CD4-positive, CD25-positive, alpha-beta regulatory T cell (primary cell): ENCODE data around the gene DSCAM. TPM values are rescaled to one million over a fixed set of nuclear protein-coding genes. Genes with fewer than 3 reads are reported as not detected.
"Not testable (repeated sequence)": the region's sequence is repeated elsewhere in the genome, so short reads cannot be mapped to it uniquely, and the experiment has no call there.

Experiments used
- ATAC-seq, 2 donors: fragments of 150-1000 bp; cut with Tn5 transposase; one replicate each; pipeline ENCODE4 v1.10.0; 2021; ENCODE audit warnings: low read depth in 2 of 2, moderate number of reproducible peaks in 2 of 2, moderate library complexity in 1 of 2
- DNase-seq, 3 donors: peaks; one replicate each; pipeline versions ENCODE4 v3.0.0 to v3.0.0-alpha.2; 2012 to 2022; ENCODE audit warnings: mixed read lengths in 1 of 3
- H3K27ac ChIP-seq: one replicate; pipeline ENCODE4 v1.7.0; 2013; ENCODE audit warnings: mild to moderate bottlenecking, low read length; ENCODE audit not compliant: insufficient read depth, poor library complexity, severe bottlenecking
- H3K27me3 ChIP-seq: one replicate; pipeline ENCODE4 v1.7.0; 2013; ENCODE audit warnings: low read length; ENCODE audit not compliant: control insufficient read depth, insufficient read depth
- H3K36me3 ChIP-seq: one replicate; pipeline ENCODE4 v1.7.0; 2013; ENCODE audit warnings: mild to moderate bottlenecking, low read length, moderate library complexity; ENCODE audit not compliant: control insufficient read depth, insufficient read depth
- H3K4me1 ChIP-seq: 2 replicates; pipeline ENCODE4 v1.7.0; 2013; ENCODE audit warnings: mild to moderate bottlenecking, low read length; ENCODE audit not compliant: insufficient read depth, control insufficient read depth, poor library complexity, severe bottlenecking
- H3K4me3 ChIP-seq: one replicate; pipeline ENCODE4 v1.7.0; 2013; ENCODE audit warnings: low read depth, mild to moderate bottlenecking, low read length, moderate library complexity
- H3K9me3 ChIP-seq, 2 experiments: 1 replicate in 1 of 2; 2 replicates in 1 of 2; pipeline ENCODE4 v1.7.0; 2013; ENCODE audit warnings: low read length in 2 of 2, mild to moderate bottlenecking in 1 of 2, moderate library complexity in 1 of 2; ENCODE audit not compliant: control insufficient read depth in 2 of 2
- H3K27ac Mint-ChIP-seq, 3 donors: one replicate each; pipeline ENCODE4 v1.8.0; 2020 to 2022; ENCODE audit warnings: mild to moderate bottlenecking in 3 of 3, mixed read lengths in 3 of 3, moderate library complexity in 2 of 3
- H3K27me3 Mint-ChIP-seq: one replicate; pipeline ENCODE4 v1.8.0; 2022; ENCODE audit warnings: mild to moderate bottlenecking, mixed read lengths
- H3K36me3 Mint-ChIP-seq: one replicate; pipeline ENCODE4 v1.8.0; 2020; ENCODE audit warnings: mixed read lengths
- H3K4me1 Mint-ChIP-seq, 4 donors: one replicate each; pipeline ENCODE4 v1.8.0; 2020 to 2022; ENCODE audit warnings: mixed read lengths in 4 of 4, mild to moderate bottlenecking in 1 of 4
- H3K4me3 Mint-ChIP-seq, 4 donors: one replicate each; pipeline ENCODE4 v1.8.0; 2020 to 2022; ENCODE audit warnings: mild to moderate bottlenecking in 4 of 4, mixed read lengths in 4 of 4, moderate library complexity in 3 of 4
- H3K9me3 Mint-ChIP-seq, 7 donors: one replicate each; pipeline ENCODE4 v1.8.0; 2020 to 2022; ENCODE audit warnings: mixed read lengths in 7 of 7, mild to moderate bottlenecking in 3 of 7, moderate library complexity in 2 of 7
- polyA plus RNA-seq, 4 donors: library from polyadenylated mRNA; unstranded; fragments of 300-500 nt; fragmentation: Illumina TruSeq; gene quantifications; one replicate each; pipeline ENCODE4 v1.2.3, GENCODE V29; 2021
- total RNA-seq: library from RNA; stranded (reverse); gene quantifications from one replicate; pipeline ENCODE4 v1.2.3, GENCODE V29; 2022

Gene DSCAM
- total and polyA plus RNA-seq, 5 donors from 2014 or later: not detected

GRCh38 chr21:40187244-40187643, 659.7 kb downstream of the DSCAM start:
- Histone ChIP-seq H3K36me3 (no peaks in the 10 kb centered on the region), H3K9me3 (peaks cover 0 to 4% of the 10 kb centered on the region in 2 experiments), H3K4me3 (no peak overlapping the region), H3K27ac (no peak overlapping the region), H3K27me3 (no peaks in the 10 kb centered on the region), H3K4me1 (no peaks in the 10 kb centered on the region)
- Mint-ChIP-seq H3K4me1 (no peaks in the 10 kb centered on the region), H3K36me3 (no peaks in the 10 kb centered on the region), H3K9me3 (peaks cover 0 to 16% (median 8%) of the 10 kb centered on the region in 7 donors), H3K4me3 (no peak overlapping the region), H3K27ac (no peak overlapping the region), H3K27me3 (no peaks in the 10 kb centered on the region)
- ATAC-seq (no peak), DNase-seq (no peak)

GRCh38 chr21:40186045-40186444, 660.9 kb downstream of the DSCAM start:
- H3K9me3 Mint-ChIP-seq: peaks cover 0 to 18% (median 6%) of the 10 kb centered on the region in 7 donors
- no peaks in the 10 kb centered on the region for H3K4me1 Mint-ChIP-seq
- no peaks in the 10 kb centered on the region for H3K27me3 Mint-ChIP-seq
- no peak overlapping the region for H3K4me3 ChIP-seq
- no peak for DNase-seq
- H3K4me1 ChIP-seq: no peaks in the 10 kb centered on the region
- no peaks in the 10 kb centered on the region for H3K36me3 ChIP-seq
- H3K27me3 ChIP-seq: no peaks in the 10 kb centered on the region
- H3K27ac ChIP-seq: no peak overlapping the region
- no peak overlapping the region for H3K27ac Mint-ChIP-seq
- H3K36me3 Mint-ChIP-seq: peaks cover 5% of the 10 kb centered on the region
- no peak overlapping the region for H3K4me3 Mint-ChIP-seq
- no peak for ATAC-seq
- peaks cover 0 to 4% of the 10 kb centered on the region in 2 experiments for H3K9me3 ChIP-seq

GRCh38 chr21:40185208-40185607, 661.8 kb downstream of the DSCAM start:
- Mint-ChIP-seq H3K4me3 (no peak overlapping the region), H3K9me3 (peaks cover 2 to 21% (median 6%) of the 10 kb centered on the region in 7 donors), H3K4me1 (no peaks in the 10 kb centered on the region), H3K27ac (no peak overlapping the region), H3K36me3 (peaks cover 5% of the 10 kb centered on the region), H3K27me3 (no peaks in the 10 kb centered on the region)
- H3K27ac ChIP-seq: no peak overlapping the region
- no peaks in the 10 kb centered on the region for H3K27me3 ChIP-seq
- H3K4me3 ChIP-seq: no peak overlapping the region
- no peaks in the 10 kb centered on the region for H3K36me3 ChIP-seq
- no peaks in the 10 kb centered on the region for H3K4me1 ChIP-seq
- H3K9me3 ChIP-seq: peaks cover 0 to 4% of the 10 kb centered on the region in 2 experiments
- DNase-seq (no peak), ATAC-seq (no peak)

GRCh38 chr21:40182491-40182890, 664.5 kb downstream of the DSCAM start:
- not testable (repeated sequence) for DNase-seq, H3K9me3 ChIP-seq, H3K27me3 ChIP-seq, H3K4me1 ChIP-seq, H3K36me3 ChIP-seq, H3K36me3 Mint-ChIP-seq, H3K4me3 ChIP-seq, H3K27me3 Mint-ChIP-seq, H3K27ac Mint-ChIP-seq, H3K27ac ChIP-seq, H3K4me1 Mint-ChIP-seq, ATAC-seq, H3K4me3 Mint-ChIP-seq
- peaks cover 5 to 21% (median 11%) of the 10 kb centered on the region in 7 donors for H3K9me3 Mint-ChIP-seq

GRCh38 chr21:40179166-40179565, 667.8 kb downstream of the DSCAM start:
- peaks cover 5% of the 10 kb centered on the region for H3K36me3 Mint-ChIP-seq
- H3K27ac ChIP-seq: no peak overlapping the region
- no peaks in the 10 kb centered on the region for H3K4me1 Mint-ChIP-seq
- no peaks in the 10 kb centered on the region for H3K27me3 ChIP-seq
- peaks cover 3 to 4% of the 10 kb centered on the region in 2 experiments for H3K9me3 ChIP-seq
- no peaks in the 10 kb centered on the region for H3K36me3 ChIP-seq
- no peak overlapping the region for H3K4me3 Mint-ChIP-seq
- ATAC-seq (no peak), DNase-seq (no peak)
- H3K27ac Mint-ChIP-seq: no peak overlapping the region
- no peak overlapping the region for H3K4me3 ChIP-seq
- H3K9me3 Mint-ChIP-seq: peaks cover 5 to 17% (median 12%) of the 10 kb centered on the region in 7 donors
- H3K4me1 ChIP-seq: no peaks in the 10 kb centered on the region
- no peaks in the 10 kb centered on the region for H3K27me3 Mint-ChIP-seq

GRCh38 chr21:40178726-40179125, 668.2 kb downstream of the DSCAM start:
- H3K36me3 Mint-ChIP-seq: peaks cover 5% of the 10 kb centered on the region

GRCh38 chr21:40177979-40178378, 669.0 kb downstream of the DSCAM start:
- no peaks in the 10 kb centered on the region for H3K36me3 ChIP-seq
- H3K4me3 ChIP-seq: no peak overlapping the region
- H3K27me3 ChIP-seq: no peaks in the 10 kb centered on the region
- H3K27ac Mint-ChIP-seq: no peak overlapping the region
- ATAC-seq: no peak
- no peak overlapping the region for H3K27ac ChIP-seq
- DNase-seq: no peak
- H3K4me1 ChIP-seq: no peaks in the 10 kb centered on the region
- peaks cover 5% of the 10 kb centered on the region for H3K36me3 Mint-ChIP-seq
- peaks cover under 1 to 3% of the 10 kb centered on the region in 2 experiments for H3K9me3 ChIP-seq
- no peaks in the 10 kb centered on the region for H3K4me1 Mint-ChIP-seq
- no peak overlapping the region for H3K4me3 Mint-ChIP-seq
- no peaks in the 10 kb centered on the region for H3K27me3 Mint-ChIP-seq
- peaks cover 5 to 15% (median 10%) of the 10 kb centered on the region in 7 donors for H3K9me3 Mint-ChIP-seq

More at GRCh38 chr21:40178726-40179125, 668.2 kb downstream of the DSCAM start:
- Mint-ChIP-seq H3K4me1 (no peaks in the 10 kb centered on the region), H3K4me3 (no peak overlapping the region), H3K9me3 (peaks cover 5 to 15% (median 11%) of the 10 kb centered on the region in 7 donors), H3K27ac (no peak overlapping the region), H3K27me3 (no peaks in the 10 kb centered on the region)
- no peak overlapping the region for H3K4me3 ChIP-seq
- no peaks in the 10 kb centered on the region for H3K36me3 ChIP-seq
- H3K27ac ChIP-seq: no peak overlapping the region
- no peaks in the 10 kb centered on the region for H3K27me3 ChIP-seq
- no peaks in the 10 kb centered on the region for H3K4me1 ChIP-seq
- peaks cover 3 to 4% of the 10 kb centered on the region in 2 experiments for H3K9me3 ChIP-seq
- no peak for DNase-seq
- ATAC-seq: no peak

- H3K4me1 Mint-ChIP-seq: no peaks in the 10 kb centered on the region
- peaks cover 0 to 3% of the 10 kb centered on the region in 2 experiments for H3K9me3 ChIP-seq
- ATAC-seq: no peak
Measured at GRCh38 chr21:40176724-40177123, 670.2 kb downstream of the DSCAM start.

More at GRCh38 chr21:40176724-40177123, 670.2 kb downstream of the DSCAM start:
- Mint-ChIP-seq H3K27ac (no peak overlapping the region), H3K27me3 (no peaks in the 10 kb centered on the region), H3K9me3 (peaks cover 2 to 15% (median 9%) of the 10 kb centered on the region in 7 donors), H3K36me3 (peaks cover 2% of the 10 kb centered on the region), H3K4me3 (no peak overlapping the region)
- H3K4me1 ChIP-seq: no peaks in the 10 kb centered on the region
- H3K27me3 ChIP-seq: no peaks in the 10 kb centered on the region
- DNase-seq: no peak
- no peak overlapping the region for H3K27ac ChIP-seq
- H3K36me3 ChIP-seq: no peaks in the 10 kb centered on the region
- H3K4me3 ChIP-seq: no peak overlapping the region
